NCI-H1417 (cell line): Measurements from ENCODE around the gene FAM177A1.
A peak's percentile ranks its signal among the peaks of the same experiment; 100 is the strongest.
"Not testable (repeated sequence)": the region's sequence is repeated elsewhere in the genome, so short reads cannot be mapped to it uniquely, and the experiment has no call there.

Experiments used
- DNase-seq, 3 experiments: peaks; one replicate each; lab custom pipeline; 2025; lab: John Stamatoyannopoulos, UW

Gene FAM177A1, protein sequence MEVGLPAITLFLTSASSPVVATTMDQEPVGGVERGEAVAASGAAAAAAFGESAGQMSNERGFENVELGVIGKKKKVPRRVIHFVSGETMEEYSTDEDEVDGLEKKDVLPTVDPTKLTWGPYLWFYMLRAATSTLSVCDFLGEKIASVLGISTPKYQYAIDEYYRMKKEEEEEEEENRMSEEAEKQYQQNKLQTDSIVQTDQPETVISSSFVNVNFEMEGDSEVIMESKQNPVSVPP

DNA sequence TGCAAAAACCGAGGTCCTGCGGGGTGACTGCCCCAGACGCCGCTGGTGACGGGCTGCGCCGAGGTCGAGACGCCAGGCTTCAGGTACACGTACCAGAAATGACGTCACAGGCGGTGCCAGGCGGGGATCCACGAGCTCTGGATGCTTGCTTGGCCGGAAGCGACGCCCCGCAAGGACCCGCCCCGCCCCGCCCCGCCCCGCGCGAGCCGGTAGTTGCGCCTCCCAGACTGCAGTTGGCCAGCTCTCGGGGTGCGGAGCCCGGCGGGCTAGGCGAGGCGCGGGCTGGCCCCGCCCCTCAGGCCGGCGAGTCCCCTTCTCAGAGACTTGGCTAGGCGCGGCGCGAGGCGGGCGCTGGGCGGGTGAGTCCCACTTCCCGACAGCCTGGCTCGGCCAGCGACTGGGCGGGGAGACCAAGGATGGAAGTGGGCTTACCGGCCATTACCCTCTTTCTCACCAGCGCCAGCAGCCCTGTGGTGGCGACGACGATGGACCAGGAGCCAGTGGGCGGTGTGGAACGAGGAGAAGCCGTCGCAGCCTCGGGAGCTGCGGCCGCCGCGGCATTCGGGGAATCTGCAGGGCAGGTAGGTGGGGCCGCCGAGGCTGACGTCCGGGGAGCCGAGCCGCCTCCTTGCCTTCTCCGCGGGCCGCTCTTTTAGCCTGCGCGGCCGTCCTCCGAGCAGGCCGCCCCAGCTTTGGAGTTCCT lies at the start of gene FAM177A1:
TSS of gene FAM177A1 (plus strand) at position 225 of the 703 bp plus-strand sequence. CDS start at position 417, 192 bp downstream.
- peak; percentile 98 to 99 (median 99) for DNase-seq

DNA sequence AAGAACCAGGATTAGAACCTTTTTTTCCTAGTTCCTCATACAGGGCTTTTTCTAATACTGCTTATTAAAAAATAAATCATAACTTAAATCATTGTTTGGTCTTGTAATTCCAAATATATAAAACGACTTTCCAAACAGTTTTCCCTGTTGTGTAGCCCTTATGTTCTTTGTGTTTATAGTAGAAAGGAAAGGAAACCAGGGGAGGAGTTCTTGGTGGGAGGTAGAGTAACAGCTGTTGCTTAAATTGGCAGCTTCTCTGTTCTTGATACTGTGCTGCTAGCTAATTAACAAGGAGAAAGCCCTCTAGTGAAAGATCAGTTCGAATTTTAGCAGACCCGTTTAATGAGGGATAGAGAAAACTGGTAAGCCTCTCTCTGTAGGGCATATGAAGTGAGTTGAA lies 48.3 kb upstream of the FAM177A1 start:
- DNase-seq, result peak in 2 of 3 experiments; percentile 38 to 80

DNA sequence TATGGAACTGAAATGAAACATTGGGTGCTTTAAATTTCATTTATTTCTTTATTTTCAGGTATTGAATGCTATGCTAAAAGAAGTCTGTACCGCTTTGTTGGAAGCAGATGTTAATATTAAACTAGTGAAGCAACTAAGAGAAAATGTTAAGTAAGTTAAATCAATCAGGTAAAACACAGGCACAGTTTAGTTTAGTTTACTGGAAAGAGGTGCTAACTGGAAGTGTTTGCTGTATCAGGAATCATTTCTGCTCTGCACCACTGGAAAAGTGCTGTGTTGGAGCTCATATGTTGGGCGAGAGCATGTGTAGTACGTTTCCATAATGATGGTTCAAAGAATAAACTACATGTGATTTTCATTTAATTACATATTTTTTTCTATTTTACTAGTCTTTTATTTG lies 46.6 kb upstream of the FAM177A1 start:
- DNase-seq, result no peak

DNA sequence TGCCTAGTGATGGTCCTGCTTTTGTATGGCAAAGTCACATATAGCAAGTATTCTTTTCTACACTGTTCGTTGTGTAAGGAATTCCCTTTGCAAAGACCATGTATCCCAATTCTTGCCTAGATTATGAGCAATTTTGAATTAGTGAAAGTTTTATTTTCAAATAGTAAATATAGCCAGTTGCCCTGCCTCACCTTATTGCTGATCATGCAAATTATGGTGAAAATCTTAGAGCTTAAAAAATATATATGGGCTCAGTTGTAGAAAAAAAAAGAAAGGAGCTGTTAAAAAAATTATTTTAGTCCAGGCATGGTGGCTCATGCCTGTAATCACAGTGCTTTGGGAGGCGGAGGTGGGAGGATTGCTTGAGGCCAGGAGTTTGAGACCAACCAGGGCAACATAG lies 44.5 kb upstream of the FAM177A1 start:
- no peak for DNase-seq

DNA sequence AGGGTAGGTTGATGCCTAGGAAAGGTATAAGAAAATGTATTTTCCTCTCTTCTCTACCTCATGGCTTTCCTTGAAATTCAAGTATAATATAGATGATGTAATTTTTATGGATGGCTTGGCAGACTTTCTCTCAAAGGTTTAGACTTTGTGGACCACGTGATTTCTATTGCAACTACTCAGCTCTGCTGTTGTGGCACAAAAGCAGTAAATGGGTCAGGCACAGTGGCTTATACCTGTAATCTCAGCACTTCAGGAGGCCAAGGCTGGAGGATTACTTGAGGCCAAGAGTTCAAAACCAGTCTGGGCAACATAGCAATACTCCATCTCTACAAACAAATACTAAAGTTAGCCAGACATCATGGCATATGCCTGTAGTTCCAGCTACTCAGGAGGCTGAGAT lies 41.2 kb upstream of the FAM177A1 start:
- no peak for DNase-seq

DNA sequence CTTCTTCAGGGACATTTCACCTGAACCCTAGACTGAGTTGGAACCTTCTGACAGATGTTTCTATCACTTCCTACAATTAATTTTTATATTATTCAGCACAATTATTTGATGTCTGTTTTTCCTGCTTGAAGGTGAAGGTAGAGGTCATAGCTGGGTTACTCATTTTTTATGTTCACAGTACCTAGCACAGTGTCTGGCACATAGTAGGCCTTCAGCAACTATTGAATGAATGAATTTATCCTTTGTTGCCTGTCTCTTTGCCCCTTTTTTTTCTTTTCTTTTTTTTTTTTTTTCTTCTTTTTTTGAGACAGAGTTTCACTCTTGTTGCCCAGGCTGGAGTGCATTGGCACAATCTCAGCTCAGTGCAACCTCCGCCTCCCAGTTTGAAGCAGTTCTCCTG lies 29.5 kb upstream of the FAM177A1 start:
- no peak for DNase-seq

DNA sequence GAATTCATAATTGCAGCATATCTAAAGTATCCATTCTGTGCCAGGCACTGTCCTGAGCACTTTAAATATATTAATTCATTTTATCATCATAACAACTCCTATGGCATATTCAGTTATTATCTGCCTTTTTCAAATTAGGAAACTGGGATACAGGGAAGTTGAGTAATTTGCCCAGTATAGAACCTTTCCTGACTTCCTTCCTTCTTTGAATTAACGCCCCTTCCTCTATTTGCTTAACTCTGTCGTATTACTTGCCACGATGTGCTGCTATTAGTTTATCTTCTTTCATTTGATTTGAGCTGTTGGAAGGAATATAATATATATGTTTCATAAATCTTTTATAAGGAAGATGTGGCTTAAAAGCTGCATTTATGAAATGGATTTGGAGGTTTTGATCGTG lies 25.4 kb upstream of the FAM177A1 start:
- no peak for DNase-seq

DNA sequence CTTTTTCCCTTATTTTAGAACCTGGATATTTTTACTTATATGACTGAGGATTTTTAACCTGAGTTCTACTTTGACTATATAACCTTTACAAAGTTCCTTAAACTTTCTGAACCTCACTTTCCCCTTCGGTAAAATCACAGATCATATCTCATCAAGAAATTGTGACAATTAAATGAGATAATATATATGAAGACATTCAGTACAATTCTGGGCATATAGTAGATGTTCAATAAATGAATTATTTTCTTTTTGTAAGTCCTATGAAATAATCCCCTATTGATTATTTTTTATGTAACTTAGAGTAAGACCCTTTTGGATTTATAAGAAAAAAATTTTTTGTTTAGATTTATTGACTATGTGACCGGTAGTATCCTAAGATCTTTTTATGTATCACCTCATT lies 17.6 kb upstream of the FAM177A1 start:
- DNase-seq, result no peak

DNA sequence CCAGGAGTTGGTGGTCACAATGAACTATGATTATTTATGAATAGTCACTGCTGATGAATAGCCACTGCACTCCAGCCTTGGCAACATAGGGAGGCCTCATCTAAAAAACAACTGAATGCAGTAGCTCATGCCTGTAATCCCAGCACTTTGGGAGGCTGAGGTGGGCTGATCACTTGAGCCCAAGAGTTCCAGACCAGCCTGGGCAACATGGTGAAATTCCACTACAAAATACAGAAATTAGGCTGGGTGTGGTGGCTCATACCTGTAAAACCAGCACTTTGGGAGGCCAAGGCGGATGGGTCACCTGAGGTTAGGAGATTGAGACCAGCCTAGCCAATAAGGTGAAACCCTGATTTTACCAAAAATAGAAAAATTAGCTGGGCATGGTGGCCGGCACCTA lies 13.5 kb upstream of the FAM177A1 start:
- DNase-seq, result no peak

DNA sequence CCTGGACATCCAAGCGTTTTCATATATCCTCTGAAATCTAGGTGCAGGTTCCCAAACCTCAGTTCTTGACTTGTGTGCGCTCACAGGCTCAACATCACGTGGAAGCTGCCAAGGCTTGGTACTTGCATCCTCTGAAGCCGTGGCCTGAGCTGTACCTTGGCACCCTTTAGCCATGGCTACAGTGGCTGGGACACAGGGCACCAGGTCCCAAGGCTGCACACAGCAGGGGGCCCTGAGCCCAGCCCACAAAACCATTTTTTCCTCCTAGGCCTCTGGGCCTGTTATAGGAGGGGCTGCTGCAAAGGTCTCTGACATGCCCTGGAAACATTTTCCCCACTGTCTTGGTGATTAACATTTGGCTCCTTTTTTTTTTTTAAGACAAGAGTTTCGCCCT lies 11.6 kb upstream of the FAM177A1 start:
- DNase-seq, result no peak

DNA sequence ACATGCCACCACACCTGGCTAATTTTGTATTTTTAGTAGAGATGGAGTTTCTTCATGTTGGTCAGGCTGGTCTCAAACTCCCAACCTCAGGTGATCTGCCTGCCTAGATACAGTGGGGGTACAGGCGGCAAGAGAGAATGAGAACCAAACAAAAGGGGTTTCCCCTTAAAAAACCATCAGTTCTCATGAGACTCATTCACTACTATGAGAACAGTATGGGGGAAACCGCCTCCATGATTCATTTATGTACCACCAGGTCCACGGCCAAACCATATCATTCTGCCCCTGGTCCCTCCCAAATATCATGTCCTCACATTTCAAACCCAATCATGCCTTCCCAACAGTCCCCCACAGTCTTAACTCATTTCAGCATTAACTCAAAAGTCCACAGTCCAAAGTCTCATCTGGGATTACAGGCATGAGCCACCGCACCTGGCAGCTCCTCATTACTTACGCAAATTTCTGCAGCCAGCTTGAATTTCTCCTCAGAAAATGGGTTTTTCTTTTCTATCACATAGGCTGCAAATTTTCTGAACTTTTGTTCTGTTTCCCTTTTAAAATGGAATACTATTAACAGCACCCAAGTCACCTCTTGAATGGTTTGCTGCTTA lies 11.0 kb upstream of the FAM177A1 start:
- not testable (repeated sequence) for DNase-seq

DNA sequence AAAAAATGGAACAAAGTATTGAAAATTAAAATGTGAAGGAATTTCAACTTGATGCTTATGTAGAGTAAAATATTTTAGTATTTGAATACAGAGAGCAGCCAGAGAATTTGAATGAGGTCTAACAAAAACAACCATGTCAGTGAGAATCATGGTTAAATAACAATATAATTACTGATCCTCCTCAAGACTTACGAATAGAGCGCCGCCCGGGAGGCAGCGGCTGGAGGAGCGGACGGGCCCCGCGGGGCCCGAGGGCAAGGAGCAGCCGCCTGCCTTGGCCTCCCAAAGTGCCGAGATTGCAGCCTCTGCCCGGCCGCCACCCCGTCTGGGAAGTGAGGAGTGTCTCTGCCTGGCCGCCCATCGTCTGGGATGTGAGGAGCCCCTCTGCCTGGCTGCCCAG lies 7.8 kb upstream of the FAM177A1 start:
- DNase-seq, result not testable (repeated sequence)

DNA sequence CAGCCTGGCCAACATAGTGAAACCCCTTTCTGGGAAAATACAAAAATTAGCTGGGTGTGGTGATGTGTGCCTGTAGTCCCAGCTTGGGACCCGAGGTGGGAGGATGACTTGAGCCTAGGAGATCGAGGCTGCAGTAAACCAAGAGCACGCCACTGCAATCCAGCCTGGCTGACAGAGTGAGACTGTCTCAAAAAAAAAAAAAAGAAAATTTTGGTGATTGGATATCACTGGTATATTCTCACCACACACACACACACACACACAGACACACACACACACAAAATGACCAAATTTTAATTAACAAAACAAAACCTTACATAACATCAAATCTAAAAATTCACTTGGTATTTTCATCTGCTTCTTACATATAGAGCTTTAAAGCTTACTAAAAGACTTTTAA lies 3.4 kb upstream of the FAM177A1 start:
- DNase-seq, result no peak

DNA sequence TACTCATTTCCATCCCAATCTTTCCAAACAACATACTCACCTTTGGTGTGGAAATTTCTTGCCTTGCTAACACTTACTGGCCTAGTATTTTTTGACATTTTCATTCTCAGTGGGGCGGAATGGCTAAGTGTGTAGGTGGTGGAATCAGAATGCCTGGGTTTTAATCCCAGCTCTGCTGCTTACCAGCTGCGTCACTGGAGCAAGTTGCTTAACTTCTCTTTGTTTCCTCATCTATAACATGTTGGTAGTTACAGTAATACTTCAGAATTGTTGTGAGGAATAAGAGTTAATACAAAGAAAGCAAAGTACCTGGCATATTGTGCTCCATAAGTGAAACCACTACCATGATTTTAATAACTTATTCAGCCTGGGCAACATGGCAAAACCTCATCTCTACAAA lies 3.0 kb upstream of the FAM177A1 start:
- DNase-seq, result no peak

DNA sequence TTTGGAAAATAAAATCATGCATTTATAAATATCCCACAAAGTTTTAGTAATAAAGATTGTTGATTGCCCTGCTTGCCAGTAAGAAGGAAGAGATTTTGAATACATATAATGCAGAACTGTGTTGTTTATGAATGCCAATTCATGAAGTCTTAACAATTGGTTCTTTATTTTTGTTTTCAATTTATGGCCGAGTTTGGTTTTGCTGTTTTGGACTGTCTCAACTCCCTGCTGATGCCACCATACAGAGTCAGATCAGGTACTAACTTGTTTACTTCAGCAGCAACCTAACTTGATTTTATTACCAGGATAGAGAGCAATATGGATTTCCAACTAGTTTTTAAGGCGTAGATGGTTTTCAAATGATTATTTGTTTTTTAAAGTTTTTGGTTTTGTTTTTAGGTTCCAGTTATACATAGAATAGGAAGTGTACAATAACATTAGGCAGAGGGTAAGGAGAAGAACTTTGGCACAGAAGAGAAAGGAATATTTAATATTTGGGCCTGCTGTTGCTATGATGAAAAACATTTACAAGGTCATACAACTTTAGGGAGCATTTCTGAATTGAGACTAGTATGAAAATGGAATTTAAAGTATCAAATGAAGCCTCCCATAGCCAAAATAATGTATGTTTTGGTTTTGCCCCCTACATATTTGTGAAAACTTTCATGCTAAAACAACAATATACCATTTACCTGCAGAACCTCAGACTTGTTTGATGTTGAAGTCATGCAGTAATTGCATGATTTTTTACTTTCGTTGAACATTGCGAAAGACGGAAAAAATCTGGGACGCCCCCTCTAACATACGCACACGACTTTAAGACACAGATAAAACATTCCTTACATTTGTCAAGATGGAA lies 904 bp upstream of the FAM177A1 start:
- peak in 2 of 3 experiments; percentile 30 to 33 for DNase-seq

DNA sequence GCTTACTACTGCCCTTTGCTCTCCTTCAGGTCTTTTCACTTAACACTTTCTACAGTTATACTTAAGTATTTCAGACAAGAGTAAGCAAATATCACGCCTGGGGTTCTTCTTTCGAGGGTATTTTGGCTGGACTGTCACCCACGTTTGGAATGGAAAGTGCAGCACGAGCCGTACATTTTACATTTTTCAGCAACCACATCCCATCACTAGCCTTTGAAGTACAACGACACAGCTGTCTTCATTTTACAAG lies 349 bp upstream of the FAM177A1 start:
- no peak for DNase-seq

DNA sequence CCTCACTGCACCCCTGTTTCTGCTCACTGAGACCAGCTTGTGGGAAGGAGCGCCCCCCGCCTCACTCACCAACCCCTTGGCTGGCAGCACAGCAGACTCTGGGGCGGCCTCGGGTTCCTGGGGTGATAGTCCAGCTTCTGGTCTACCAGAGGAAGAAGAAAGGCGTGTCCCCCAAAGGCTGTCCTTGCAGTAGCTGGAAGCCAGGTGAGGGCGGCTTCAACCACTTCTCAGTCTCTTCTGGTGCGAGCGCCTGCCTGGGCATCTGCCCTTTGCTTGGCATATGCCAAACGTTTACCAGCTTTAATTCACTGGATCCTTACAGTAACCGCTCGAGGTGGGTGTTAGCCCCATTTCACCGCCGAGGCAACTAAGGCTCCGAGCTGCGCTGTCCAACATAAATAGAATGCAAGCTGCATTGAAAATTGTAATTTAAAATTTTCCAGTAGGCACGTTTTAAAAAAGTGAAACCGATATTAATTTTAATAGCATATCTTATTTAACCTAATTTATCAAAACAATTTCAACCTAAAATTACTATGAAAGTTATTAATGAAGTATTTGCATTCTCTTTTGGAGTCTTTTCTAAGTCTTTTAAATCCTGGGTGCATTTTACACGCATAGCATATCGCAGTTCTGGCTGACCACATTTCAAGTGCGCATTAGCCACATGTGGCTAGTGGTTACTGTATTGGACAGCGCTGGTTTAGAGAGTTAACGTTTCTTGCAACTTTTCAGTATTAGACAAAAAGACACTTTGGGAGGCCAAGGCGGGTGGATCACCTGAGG lies 872 bp downstream of the FAM177A1 start:
- peak; percentile 52 to 85 (median 81) for DNase-seq

DNA sequence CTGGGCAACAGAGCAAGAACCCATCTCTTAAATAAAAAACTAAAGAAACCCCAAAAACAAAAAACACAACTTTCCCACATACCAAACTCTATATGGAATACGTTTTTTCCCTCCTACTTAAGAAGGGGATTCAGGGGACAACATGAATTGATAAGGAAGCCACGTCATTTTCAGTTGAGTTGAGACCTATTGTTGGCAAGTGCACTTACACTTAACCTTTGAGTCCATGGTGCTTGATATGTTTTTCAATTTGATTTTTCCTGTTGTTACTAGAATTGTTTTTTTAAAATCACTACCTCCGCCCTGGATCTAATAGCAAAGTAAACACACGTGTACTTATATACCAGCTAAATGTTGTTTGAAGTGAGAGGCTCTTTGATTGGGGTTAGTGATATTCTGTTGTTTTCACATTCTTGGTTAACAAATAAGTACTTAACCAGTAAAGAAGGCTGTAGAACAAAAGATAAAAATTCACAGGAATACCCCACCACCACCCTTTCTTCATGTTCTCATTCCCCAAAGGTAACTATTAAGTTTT lies 2.0 kb downstream of the FAM177A1 start:
- peak in 1 of 3 experiments; percentile 45 for DNase-seq

DNA sequence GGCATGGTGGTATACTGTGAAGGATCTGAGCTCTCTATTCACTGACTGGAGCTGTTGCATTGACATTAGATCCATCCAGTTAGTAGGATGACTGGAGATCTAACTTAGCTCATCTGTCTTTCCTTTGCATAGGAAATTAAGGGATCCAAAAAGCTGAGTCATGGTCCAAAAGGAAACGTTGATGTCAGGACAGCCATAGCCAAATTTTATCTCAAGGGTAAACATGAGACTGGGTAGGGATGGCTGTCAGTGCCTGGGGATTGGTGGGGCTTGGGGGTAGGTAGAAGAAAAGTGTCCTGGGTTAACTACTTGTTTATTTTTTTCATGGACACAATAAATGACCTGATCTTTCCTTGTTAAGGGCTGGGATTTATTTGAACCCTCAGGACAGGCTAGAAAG lies 4.6 kb downstream of the FAM177A1 start:
- DNase-seq, result no peak

DNA sequence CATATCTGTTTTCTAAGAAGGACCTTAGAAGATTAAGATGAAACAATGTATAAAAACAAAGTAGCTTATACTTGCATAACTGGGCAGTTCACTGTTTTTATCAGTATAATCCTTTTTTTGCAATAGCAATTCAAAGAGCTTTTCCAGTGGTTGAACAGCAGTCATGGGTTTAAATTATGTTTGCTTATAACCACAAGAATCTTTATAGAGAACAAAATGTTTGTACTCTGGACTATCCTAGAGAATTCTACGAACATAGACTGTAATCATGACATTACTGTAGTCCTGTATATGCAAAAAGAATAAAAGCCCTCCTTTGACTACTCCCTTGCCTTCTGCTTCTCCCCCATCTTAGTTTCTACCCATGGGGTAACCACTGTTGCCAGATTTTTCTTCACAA lies 5.7 kb downstream of the FAM177A1 start:
- no peak for DNase-seq

DNA sequence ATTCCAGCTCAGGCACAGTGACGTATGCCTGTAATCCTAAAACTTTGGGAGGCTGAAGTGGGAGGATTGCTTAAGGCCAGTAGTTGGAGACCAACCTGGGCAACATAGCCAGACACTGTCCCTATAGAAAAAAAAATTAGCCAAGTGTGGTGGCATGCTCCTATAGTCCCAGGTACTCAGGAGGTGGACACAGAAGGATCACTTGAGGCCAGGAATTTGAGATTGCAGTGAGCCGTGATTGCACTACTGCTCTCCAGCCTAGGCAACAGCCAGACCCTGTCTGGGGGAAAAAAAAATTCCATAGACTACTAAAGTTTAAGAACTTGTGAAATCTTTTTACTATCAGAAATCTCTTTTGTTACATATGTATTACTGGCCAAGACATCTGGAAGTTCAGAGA lies 6.6 kb downstream of the FAM177A1 start:
- no peak for DNase-seq
